RWPE1 (cell line): ENCODE data around the gene CACYBP.

Experiments used
- CTCF ChIA-PET: fragments of 350-600 bp; sonication (Branson Sonifier 250); formaldehyde crosslinking; extraction: SDS; loops from one replicate; lab custom pipeline; 2021; lab: Yijun Ruan, JAX
- POLR2A ChIA-PET: fragments of 400-600 bp; formaldehyde crosslinking; extraction: SDS; loops from one replicate; lab custom pipeline; 2020; ENCODE audit warnings: antibody characterized with exemption; ENCODE audit not compliant: low non-redundant PET; lab: Yijun Ruan, JAX
- DNase-seq: peaks from one replicate; pipeline ENCODE4 v3.0.0; 2012; ENCODE audit warnings: low spot score
- H3K27ac ChIP-seq: fragments of 450-650 bp; 2 replicates; pipeline ENCODE4 v1.5.1; 2017
- TF ChIP-seq, protein P1 (sequence below): fragments of 450-650 bp; conservative IDR thresholded peaks from 2 replicates; pipeline ENCODE4 v1.5.1; 2017; ENCODE audit warnings: low read depth, mild to moderate bottlenecking

CACYBP gene

DNA sequence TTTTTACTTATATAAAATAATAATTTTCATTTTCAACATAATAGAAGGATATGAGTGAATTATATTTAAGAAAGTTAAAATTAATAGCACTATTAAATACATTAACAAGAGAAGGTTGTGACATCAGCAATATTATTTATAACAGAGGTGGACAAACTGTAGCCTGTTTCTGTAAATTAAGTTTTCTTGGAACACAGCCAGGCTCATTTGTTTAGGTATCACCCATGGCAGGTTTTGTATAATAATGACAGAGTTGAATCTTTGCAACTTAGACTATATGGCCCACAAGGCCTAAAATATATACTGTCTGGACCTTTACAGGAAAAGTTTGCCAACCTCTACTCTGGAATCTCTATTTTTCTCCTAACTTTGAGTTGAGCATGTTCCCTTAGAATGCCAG lies 42.8 kb upstream of the CACYBP start:
- POLR2A ChIA-PET: no interaction called here
- no peak overlapping the region for H3K27ac ChIP-seq
- CTCF ChIA-PET: no interaction called here
- TF ChIP-seq, protein P1, sequence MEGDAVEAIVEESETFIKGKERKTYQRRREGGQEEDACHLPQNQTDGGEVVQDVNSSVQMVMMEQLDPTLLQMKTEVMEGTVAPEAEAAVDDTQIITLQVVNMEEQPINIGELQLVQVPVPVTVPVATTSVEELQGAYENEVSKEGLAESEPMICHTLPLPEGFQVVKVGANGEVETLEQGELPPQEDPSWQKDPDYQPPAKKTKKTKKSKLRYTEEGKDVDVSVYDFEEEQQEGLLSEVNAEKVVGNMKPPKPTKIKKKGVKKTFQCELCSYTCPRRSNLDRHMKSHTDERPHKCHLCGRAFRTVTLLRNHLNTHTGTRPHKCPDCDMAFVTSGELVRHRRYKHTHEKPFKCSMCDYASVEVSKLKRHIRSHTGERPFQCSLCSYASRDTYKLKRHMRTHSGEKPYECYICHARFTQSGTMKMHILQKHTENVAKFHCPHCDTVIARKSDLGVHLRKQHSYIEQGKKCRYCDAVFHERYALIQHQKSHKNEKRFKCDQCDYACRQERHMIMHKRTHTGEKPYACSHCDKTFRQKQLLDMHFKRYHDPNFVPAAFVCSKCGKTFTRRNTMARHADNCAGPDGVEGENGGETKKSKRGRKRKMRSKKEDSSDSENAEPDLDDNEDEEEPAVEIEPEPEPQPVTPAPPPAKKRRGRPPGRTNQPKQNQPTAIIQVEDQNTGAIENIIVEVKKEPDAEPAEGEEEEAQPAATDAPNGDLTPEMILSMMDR: no peak
- DNase-seq: no peak

- ChIA-PET CTCF (no interaction called here), POLR2A (no interaction called here)
- no peak for DNase-seq
- no peak overlapping the region for H3K27ac ChIP-seq
- TF ChIP-seq, protein P1: no peak
These were observed 41.9 kb upstream of the CACYBP start for GRCh38 chr1:174957829-174958228.

GRCh38 chr1:174958396-174958795 lies 41.4 kb upstream of the CACYBP start:
- TF ChIP-seq, protein P1: no peak
- no peak for DNase-seq
- ChIA-PET POLR2A (no interaction called here), CTCF (no interaction called here)
- H3K27ac ChIP-seq: no peak overlapping the region

- TF ChIP-seq, protein P1: no peak
- ChIA-PET CTCF (interaction anchor here (0.6 kb wide), 1 partner anchor 55 kb away, joined by 5 read pairs; no protein-coding TSS in a partner anchor), POLR2A (no interaction called here)
- no peak for DNase-seq
- no peak overlapping the region for H3K27ac ChIP-seq
These were observed 39.4 kb upstream of the CACYBP start for GRCh38 chr1:174960362-174960761.

DNA sequence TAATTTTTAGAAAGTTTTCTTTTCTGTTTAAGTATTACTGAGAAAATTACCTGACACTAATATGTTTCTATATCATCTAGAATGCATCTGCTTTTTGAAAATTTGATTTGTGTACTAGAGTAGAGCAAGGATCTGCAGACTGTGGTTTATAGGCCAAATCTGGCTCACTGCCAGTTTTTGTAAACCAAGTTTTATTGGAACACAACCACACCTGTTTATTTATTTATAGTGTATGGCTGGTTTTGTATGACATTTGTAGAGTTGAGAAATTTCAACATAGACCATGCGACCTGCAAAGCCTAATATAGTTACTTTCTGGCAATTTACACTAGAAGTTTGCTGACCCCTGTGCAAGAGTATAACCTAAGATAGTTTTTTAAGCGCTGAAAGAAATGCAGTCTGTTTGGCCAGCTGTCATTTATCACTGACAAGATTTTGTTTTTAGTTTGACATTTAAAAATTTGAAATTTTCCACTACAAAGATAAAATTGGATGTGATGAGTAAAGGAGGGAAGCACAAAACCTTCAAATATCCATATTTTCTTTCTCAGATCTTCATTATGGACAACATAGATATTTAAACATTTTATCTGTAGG lies 36.1 kb upstream of the CACYBP start:
- ChIA-PET POLR2A (no interaction called here), CTCF (interaction anchor here (0.6 to 1.0 kb wide), 4 partner anchors 9 to 930 kb away, joined by 3 to 9 read pairs (median 3); no protein-coding TSS in a partner anchor)
- H3K27ac ChIP-seq: no peak overlapping the region
- TF ChIP-seq, protein P1: no peak
- DNase-seq: no peak

- no peak overlapping the region for H3K27ac ChIP-seq
- TF ChIP-seq, protein P1: no peak
- POLR2A ChIA-PET: no interaction called here
- CTCF ChIA-PET: interaction anchor here (0.6 to 1.0 kb wide), 4 partner anchors 10 to 930 kb away, joined by 3 to 9 read pairs (median 3); no protein-coding TSS in a partner anchor
- DNase-seq: peak; percentile 54
These were observed 35.3 kb upstream of the CACYBP start for GRCh38 chr1:174964261-174964971.
